Measurements from ENCODE around the gene PIPOX.

The PIPOX gene

GRCh38 chr17:29014716-29015115, 28.2 kb upstream of the PIPOX start:
- Histone ChIP-seq H3K27ac (replicated peaks) (no peak overlapping the region), H3K4me3 (replicated peaks; ENCODE audit: insufficient read depth, low read length) (no peak overlapping the region), H3K27me3 (ENCODE audit: insufficient read depth, poor library complexity, severe bottlenecking) (peaks cover 2% of the 10 kb centered on the region)
- DNase-seq (ENCODE audit: low read depth in 1 of 2, low spot score in 1 of 2), result no peak
- TF ChIP-seq POLR2AphosphoS5 (IDR thresholded peaks at IDR 0.05; ENCODE audit: low read depth) (no peak), CTCF (IDR thresholded peaks at IDR 0.05; ENCODE audit: insufficient read depth, low read length) (no peak), GABPA (IDR thresholded peaks at IDR 0.05; ENCODE audit: low read depth) (no peak), SPI1 (IDR thresholded peaks at IDR 0.05; ENCODE audit: borderline replicate concordance, low read depth) (no peak), REST (IDR thresholded peaks at IDR 0.05; ENCODE audit: insufficient replicate concordance, low read depth) (no peak)

DNA sequence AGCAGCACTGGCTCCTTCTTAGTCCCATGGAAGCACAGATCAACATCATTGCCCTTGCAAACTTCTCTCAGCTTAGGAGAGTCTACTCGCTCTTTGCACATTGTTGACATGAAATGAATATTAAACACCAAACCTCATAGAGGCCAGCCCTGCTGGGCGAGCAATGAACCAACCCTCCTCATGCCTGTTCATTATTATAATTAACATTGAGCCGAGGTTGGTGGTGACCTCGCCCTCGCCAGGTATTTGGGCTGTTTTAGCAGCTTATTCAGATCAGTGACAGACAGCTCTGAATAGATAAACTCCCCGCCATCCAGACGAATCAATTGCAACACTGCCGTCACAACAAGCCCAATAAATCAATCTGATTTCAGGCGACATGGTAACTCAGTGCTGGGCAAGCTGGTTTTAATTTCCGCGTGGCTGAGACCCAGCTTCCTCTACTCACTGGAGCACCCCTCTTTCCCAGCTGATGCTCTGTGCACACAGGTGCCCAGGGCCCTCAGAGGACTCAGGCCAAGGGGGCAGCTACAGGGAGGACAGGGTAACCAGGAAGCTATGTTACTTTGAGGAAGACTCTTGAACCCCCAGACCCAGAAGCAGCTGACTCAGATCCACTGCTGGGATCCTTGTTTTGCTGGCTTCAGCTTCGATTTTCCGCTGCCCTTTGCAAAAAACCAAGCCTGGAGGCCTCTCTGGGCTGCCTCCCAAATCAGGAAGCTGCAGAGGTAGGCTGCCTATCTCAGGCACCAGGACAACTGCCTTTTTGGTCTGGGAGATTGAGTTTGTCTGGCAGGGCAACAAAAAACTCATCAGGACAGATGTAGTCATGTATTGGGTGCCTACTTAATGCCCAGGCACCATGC, 26.4 kb upstream of the PIPOX start:
- DNase-seq (ENCODE audit: low read depth in 1 of 2, low spot score in 1 of 2), result no peak

More for the DNA sequence above, 26.4 kb upstream of the PIPOX start:
- Histone ChIP-seq H3K27me3 (ENCODE audit: insufficient read depth, poor library complexity, severe bottlenecking) (peaks cover 2% of the 10 kb centered on the region), H3K4me3 (replicated peaks; ENCODE audit: insufficient read depth, low read length) (no peak overlapping the region), H3K27ac (replicated peaks) (no peak overlapping the region)
- TF ChIP-seq POLR2AphosphoS5 (IDR thresholded peaks at IDR 0.05; ENCODE audit: low read depth) (no peak), SPI1 (IDR thresholded peaks at IDR 0.05; ENCODE audit: borderline replicate concordance, low read depth) (no peak), GABPA (IDR thresholded peaks at IDR 0.05; ENCODE audit: low read depth) (no peak), CTCF (IDR thresholded peaks at IDR 0.05; ENCODE audit: insufficient read depth, low read length) (no peak), REST (IDR thresholded peaks at IDR 0.05; ENCODE audit: insufficient replicate concordance, low read depth) (no peak)

Data from HL-60 (cell line).